ENCODE results near the gene R3HDM2.

R3HDM2 gene

DNA sequence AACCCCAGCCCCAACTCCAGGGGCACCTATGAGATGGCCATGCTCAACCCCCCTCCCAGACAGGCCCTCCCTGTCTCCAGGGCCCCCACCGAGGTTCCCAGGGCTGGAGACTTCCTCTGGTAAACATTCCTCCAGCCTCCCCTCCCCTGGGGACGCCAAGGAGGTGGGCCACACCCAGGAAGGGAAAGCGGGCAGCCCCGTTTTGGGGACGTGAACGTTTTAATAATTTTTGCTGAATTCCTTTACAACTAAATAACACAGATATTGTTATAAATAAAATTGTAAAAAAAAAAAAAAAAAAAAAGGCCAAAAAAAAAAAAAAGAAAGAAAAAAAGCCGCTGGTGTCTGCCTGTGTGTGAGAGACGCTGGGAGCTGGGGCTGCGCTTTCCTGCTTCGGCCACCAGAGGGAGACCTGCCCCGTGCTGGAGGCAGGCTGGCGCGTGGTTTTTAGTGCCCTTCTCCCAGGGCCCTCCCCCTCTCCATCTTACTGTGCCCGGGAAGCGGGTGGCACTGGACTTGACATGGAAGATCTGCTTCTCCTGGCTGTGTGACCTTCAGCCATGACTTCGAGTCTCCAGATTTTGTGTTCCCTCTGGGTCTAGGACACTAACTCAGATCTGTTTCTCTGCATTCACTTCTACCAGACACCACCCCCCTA is 217.7 kb downstream of the R3HDM2 start:
- peak; percentile 77 for DNase-seq

DNA sequence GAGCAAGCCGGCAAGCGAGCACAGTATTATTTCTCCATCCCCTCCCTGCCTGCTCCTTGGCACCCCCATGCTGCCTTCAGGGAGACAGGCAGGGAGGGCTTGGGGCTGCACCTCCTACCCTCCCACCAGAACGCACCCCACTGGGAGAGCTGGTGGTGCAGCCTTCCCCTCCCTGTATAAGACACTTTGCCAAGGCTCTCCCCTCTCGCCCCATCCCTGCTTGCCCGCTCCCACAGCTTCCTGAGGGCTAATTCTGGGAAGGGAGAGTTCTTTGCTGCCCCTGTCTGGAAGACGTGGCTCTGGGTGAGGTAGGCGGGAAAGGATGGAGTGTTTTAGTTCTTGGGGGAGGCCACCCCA is 218.2 kb downstream of the R3HDM2 start:
- DNase-seq, result no peak

DNA sequence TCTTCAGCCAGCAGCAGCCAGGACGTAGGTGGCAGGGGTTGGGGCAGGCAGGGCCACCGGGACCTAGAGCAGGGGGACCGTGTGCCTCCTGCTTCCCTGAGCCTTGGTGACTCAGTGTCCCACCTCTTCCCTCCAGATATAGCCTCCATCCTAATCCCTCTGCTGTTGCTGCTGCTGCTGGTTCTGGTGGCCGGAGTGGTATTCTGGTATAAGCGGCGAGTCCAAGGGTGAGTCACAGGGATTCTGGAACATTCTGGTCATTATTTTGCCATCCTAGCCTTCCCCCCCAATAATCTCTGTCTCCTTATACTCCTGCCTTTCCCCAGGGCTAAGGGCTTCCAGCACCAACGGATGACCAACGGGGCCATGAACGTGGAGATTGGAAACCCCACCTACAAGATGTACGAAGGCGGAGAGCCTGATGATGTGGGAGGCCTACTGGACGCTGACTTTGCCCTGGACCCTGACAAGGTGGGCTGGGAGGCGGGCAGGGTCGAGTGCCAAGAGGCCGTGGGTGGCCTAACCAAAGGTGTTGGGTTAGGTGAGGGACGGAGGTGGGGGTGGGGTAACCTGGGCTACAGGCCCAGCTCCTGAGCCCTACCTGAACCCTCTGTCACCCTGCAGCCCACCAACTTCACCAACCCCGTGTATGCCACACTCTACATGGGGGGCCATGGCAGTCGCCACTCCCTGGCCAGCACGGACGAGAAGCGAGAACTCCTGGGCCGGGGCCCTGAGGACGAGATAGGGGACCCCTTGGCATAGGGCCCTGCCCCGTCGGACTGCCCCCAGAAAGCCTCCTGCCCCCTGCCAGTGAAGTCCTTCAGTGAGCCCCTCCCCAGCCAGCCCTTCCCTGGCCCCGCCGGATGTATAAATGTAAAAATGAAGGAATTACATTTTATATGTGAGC is 218.8 kb downstream of the R3HDM2 start:
- no peak for DNase-seq

DNA sequence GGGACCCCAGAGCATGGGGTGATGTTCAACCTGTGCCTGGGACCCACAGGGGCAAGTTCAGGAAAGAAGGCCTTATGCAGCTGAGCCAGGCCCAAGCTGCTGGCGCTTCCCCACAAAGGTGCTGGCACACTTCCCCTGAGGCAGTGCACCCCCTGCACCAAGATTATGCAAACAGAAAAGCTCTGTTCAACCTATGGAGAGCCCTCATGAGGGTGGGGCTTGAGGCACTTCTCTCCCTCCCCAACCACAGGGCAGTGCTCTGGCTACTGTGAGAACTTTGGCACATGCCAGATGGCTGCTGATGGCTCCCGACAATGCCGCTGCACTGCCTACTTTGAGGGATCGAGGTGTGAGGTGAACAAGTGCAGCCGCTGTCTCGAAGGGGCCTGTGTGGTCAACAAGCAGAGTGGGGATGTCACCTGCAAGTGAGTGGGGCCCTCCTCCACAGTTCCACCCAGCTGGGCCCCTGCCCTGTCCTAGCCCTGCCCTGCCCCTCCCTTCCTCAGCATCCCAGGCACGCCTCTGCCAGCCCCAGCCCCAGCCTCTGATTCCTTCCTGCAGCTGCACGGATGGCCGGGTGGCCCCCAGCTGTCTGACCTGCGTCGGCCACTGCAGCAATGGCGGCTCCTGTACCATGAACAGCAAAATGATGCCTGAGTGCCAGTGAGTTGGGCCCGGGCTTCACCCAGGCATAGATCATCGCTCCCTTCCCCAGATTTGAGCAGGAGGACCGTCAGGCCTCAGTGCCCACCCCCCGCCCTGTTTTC is 219.7 kb downstream of the R3HDM2 start:
- DNase-seq, result no peak

DNA sequence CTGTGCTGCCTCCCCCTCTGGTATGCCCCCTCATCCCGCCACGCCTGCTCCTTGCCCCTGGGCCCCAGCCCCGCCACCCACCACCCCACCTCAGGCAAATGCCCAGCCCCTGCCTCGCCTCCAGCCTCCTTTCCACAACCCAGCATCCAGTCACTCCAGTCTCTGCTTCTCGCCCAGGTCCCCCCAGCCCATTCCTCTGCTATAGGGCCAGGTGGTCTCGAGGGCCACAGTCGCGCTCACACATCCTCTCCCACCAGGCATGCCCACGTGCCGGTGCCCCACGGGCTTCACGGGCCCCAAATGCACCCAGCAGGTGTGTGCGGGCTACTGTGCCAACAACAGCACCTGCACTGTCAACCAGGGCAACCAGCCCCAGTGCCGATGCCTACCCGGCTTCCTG is 220.4 kb downstream of the R3HDM2 start:
- no peak for DNase-seq

DNA sequence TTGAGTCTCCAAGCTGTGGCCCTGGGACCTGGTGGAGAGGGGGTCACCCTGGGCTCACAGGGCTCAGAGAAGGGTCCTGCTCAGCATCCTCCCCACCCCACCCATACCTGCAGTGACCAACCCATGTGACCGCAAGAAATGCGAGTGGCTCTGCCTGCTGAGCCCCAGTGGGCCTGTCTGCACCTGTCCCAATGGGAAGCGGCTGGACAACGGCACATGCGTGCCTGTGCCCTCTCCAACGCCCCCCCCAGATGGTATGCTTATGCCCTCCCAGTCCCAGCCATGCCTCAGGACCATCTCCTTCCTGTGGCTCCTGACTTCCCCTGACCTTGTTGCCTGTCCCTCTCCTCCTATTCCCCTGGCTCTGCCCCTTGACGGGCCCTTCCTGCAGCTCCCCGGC is 220.9 kb downstream of the R3HDM2 start:
- no peak for DNase-seq

DNA sequence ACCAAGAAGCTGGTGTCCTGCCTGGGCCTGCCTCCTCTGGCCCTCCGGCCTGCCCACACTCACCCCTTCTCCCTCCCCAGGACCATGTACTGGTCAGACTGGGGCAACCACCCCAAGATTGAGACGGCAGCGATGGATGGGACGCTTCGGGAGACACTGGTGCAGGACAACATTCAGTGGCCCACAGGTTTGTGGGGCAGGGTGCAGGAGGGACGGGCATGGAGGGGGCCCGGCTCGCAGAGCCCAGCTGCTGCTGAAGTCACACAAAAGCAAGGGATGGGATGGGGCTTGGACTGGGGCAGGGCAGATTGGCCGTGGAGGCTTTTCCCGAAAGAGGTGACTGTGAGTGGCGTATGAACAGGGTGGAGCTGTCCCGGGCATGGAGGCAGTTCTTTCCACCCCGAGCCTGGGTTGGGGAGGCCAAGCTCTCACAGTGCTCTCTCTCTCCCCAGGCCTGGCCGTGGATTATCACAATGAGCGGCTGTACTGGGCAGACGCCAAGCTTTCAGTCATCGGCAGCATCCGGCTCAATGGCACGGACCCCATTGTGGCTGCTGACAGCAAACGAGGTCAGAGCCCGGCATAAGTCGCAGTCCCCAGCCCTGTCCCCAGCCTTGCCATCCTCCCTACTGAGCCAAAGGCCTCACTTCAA is 222.1 kb downstream of the R3HDM2 start:
- DNase-seq, result no peak

DNA sequence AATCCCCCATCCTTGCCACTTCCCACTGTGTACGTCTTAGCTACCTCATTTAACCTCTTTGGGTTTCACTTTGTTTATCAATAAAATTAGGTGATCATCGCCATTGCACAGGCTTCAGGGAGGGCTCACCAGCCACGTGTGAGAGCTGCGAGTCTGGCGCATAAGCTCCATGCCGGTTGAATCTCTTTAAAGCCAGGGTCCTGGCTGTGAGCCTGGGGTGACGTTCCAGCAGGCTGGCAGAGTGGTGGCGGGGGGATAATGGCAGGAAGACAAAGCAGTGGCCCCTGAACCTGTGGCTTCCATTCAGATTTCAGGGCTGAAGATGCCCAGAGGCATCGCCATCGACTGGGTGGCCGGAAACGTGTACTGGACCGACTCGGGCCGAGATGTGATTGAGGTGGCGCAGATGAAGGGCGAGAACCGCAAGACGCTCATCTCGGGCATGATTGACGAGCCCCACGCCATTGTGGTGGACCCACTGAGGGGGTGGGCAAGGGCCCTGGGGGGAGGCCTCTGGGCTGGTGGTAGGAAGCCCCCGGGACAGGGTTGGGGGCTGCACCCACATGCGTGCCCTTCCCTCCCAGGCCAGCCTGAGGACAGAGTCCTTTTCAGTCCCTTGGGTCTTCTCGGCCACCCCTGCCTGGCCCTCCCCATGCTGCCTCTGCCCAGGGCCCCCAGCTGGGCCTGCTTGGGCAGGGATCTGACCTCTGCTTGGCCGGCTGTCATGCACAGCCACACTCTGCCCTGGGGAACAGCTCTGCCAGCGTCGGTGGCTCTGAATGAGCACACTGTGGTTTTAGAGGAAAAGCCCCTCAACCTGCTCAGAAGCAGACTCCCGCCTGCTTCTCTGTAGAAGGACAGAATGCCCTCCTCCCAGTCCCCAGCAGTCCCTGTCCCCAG is 222.9 kb downstream of the R3HDM2 start:
- no peak for DNase-seq

DNA sequence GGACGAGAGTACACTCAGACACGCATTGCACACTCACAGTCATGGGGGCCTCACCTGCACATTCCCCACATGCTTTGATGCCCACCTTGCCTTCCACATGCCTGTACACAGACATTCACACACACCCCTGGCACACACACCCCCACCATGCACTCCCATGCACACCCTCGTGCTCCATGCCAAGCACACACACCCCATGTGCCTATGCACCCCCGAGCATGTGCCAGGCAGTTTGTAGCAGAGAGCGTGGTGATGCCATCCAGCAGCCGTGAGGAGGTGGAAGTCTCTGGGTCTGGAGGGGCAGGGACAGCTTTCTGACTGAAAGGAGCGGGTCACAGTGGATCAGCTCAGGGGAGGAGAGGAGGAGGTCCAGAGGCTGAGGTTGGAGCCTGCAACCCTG is 224.9 kb downstream of the R3HDM2 start:
- DNase-seq, result no peak

DNA sequence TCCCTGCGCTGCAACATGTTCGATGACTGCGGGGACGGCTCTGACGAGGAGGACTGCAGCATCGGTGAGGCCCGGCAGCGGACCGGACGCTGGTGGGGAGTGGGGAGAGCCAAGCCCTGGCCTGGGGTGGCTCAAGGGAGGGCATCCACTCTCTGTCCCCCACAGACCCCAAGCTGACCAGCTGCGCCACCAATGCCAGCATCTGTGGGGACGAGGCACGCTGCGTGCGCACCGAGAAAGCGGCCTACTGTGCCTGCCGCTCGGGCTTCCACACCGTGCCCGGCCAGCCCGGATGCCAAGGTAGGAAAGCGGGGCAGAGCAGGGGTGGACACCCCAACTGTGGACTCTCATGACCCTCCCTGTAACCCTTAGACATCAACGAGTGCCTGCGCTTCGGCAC is 225.7 kb downstream of the R3HDM2 start:
- DNase-seq, result no peak

DNA sequence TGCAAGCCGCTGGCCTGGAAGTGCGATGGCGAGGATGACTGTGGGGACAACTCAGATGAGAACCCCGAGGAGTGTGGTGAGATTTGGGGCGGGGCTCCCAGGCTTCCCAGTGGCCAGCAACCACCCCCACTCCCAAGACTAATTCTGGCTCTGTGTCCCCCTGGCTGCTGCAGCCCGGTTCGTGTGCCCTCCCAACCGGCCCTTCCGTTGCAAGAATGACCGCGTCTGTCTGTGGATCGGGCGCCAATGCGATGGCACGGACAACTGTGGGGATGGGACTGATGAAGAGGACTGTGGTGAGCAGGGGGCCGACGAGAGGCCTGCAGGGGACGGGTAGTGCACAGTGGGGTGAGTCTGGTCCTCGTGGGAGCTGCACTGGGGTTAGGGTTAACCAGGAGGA is 226.4 kb downstream of the R3HDM2 start:
- DNase-seq, result no peak

DNA sequence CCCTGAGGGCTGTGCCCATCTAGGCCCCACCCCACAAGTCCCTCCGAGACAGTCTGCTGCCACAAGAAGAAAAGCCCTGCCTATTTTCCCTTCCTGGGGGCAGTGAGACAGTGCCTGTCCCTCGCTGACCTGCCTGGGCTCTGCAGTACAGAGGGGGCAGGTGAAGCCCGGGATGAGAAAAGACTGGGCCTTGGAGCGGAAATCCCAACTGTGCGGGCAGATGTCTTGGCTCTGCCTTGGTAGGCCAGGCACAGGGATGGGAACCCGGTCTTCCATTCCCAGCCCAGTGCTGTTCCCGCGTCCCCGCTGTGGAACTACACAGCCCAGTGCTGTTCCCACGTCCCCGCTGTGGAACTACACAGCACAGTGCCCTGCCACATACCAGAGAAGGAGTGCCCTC is 227.1 kb downstream of the R3HDM2 start:
- DNase-seq, result no peak

All from stimulated activated naive CD4-positive, alpha-beta T cell treated with Interleukin-2 at 50 U/mL for 16 hours (primary cell).